Stimulated activated CD4-positive, alpha-beta T cell treated with anti-CD3 and anti-CD28 coated beads, Interleukin-4, amount 100 ng/mL, for 48 hours (primary cell): ENCODE data around the gene RHOU.
"Not testable (repeated sequence)": the region's sequence is repeated elsewhere in the genome, so short reads cannot be mapped to it uniquely, and the experiment has no call there.

Source experiments
- DNase-seq, 2 donors: peaks; one replicate each; pipeline ENCODE4 v3.0.0-alpha.2; 2020; ENCODE audit warnings: low read depth in 2 of 2

RHOU gene

GRCh38 chr1:228760979-228761378, 25.7 kb downstream of the RHOU start:
- DNase-seq: no peak

GRCh38 chr1:228763561-228763960, 28.3 kb downstream of the RHOU start:
- no peak for DNase-seq

- no peak for DNase-seq
Observed at GRCh38 chr1:228765168-228765946, 30.1 kb downstream of the RHOU start.

- DNase-seq: no peak
Observed at GRCh38 chr1:228766788-228767187, 31.5 kb downstream of the RHOU start.

- DNase-seq: no peak
Observed at GRCh38 chr1:228767636-228768354, 32.5 kb downstream of the RHOU start.

GRCh38 chr1:228768355-228769000, 33.2 kb downstream of the RHOU start:
- no peak for DNase-seq

GRCh38 chr1:228770779-228771223, 35.5 kb downstream of the RHOU start:
- no peak for DNase-seq

GRCh38 chr1:228772516-228773212, 37.4 kb downstream of the RHOU start:
- no peak for DNase-seq

GRCh38 chr1:228775946-228776345, 40.7 kb downstream of the RHOU start:
- not testable (repeated sequence) for DNase-seq

- no peak for DNase-seq
Observed at GRCh38 chr1:228776449-228776848, 41.2 kb downstream of the RHOU start.

GRCh38 chr1:228777236-228777635, 42.0 kb downstream of the RHOU start:
- no peak for DNase-seq

GRCh38 chr1:228778026-228778425, 42.7 kb downstream of the RHOU start:
- DNase-seq: no peak

GRCh38 chr1:228778466-228778865, 43.2 kb downstream of the RHOU start:
- DNase-seq: no peak

GRCh38 chr1:228778961-228779360, 43.7 kb downstream of the RHOU start:
- DNase-seq: no peak

- DNase-seq: no peak
Observed at GRCh38 chr1:228781161-228781808, 46.0 kb downstream of the RHOU start.

GRCh38 chr1:228781809-228782661, 46.8 kb downstream of the RHOU start:
- no peak for DNase-seq

GRCh38 chr1:228782662-228783417, 47.6 kb downstream of the RHOU start:
- no peak for DNase-seq

- no peak for DNase-seq
Observed at GRCh38 chr1:228783418-228784040, 48.2 kb downstream of the RHOU start.

- no peak for DNase-seq
Observed at GRCh38 chr1:228784181-228784580, 48.9 kb downstream of the RHOU start.
